Left ventricle myocardium superior (tissue), 1 donor: Measurements from ENCODE around the gene TBKBP1. TPM values are rescaled to one million over a fixed set of nuclear protein-coding genes. Genes with fewer than 3 reads are reported as not detected.
A peak's percentile ranks its signal among the peaks of the same experiment; 100 is the strongest.

ENCODE experiments used
- ATAC-seq: fragments of 200-7000 bp; cut with Tn5 transposase; one replicate; pipeline ENCODE4 v1.9.1; 2020; ENCODE audit warnings: mild to moderate bottlenecking, moderate library complexity
- DNase-seq: peaks from one replicate; pipeline ENCODE4 v3.0.0-alpha.2; 2020
- intact Hi-C: fragments of 100-400 bp; cut with micrococcal nuclease; formaldehyde crosslinking; loops from one replicate; pipeline ENCODE4 v1.11.0; 2022
- total RNA-seq: library from RNA; stranded (reverse); fragmentation: NEBNext Ultra II Directional; extraction: Animal tissue kit (Norgen Biotek cat#: 25700); gene quantifications from one replicate; pipeline ENCODE4 v1.2.1, GENCODE V29; 2021
- donor health status: DM: no; HTN: yes; CAD: no; lungs with severe emphysema.

The TBKBP1 gene
- total RNA-seq, 1 donor from 2014 or later: 15.9 TPM

- ATAC-seq (no peak), DNase-seq (no peak)
- intact Hi-C loops: no loop called here
Observed at GRCh38 chr17:47708312-47708863, 14.4 kb downstream of the TBKBP1 start.

- intact Hi-C loops: no loop called here
- ATAC-seq (peak; percentile 74), DNase-seq (peak; percentile 80)
Observed at GRCh38 chr17:47708864-47709541, 15.0 kb downstream of the TBKBP1 start.

- DNase-seq (no peak), ATAC-seq (no peak)
- intact Hi-C loops: no loop called here
Observed at GRCh38 chr17:47709594-47709993, 15.6 kb downstream of the TBKBP1 start.

DNA sequence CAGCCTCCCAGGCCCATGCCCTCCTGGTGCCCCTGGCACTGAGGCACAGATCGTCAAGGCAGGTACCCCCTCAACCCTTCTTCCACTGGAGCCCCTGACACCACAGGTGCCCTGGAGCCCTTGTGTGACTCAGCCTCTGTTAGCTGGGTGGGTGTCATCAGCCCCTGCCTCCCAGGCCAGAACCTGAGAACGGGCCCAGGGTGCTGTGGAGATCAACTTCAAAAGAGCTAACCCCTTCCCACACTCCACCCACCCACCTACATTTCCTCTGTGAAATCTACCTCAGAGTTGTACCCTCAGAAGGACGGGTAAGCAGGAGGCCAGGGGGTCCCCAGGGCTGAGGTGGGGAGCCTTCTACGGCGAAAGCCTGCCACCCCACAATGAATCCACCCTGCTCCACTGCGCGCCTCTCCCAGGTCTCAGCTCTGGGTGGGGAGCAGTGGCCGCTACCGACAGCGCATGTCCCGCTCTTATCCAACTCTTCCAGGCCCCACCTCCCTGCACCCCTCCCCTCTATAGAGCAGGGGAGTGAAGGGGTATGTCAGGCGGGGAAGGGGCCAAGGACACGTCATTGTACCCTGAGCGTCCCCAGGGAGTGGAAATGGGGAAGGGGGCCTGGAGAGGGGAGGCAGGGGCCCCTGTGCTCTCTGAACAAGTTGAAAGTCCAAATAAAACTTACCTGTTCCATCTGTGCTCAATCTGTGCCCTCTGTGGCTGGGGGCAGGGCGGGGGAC is 17.6 kb downstream of the TBKBP1 start:
- no peak for ATAC-seq
- intact Hi-C loops: no loop called here
- DNase-seq: no peak

DNA sequence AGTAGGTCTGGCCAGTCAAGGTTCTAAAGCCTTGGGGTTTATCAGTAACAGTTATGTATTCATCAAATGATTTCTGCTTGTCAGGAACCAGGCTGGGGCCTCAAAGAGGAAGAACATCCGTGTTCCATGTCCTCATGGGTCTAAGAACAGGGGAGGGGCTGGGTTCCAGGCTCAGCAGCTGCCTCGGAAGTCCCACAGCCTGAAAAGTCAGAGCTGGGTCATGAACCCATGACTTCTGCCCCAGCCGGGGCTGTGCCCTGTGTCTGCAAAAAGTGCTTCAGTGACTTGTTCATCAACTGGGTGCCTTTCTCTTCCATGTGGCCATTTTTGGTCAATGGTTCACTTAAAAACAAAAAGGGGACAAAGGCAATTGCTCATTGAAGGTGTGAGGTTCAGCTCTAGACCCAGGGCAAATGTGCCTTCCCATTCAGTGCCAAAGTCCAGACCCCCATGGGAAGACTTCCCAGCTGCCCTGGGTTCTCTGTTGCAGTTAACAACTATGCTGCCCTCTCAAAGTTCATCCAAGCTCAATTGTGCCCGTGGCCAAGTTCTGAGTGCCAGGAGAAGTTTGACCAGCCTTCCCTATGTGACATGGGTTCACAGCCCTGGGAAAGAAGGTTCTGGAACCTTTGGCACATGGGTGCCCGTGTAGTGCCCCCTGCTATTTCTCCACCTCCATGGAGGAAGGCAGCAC is 18.5 kb downstream of the TBKBP1 start:
- no peak for ATAC-seq
- no peak for DNase-seq
- intact Hi-C loops: no loop called here

DNA sequence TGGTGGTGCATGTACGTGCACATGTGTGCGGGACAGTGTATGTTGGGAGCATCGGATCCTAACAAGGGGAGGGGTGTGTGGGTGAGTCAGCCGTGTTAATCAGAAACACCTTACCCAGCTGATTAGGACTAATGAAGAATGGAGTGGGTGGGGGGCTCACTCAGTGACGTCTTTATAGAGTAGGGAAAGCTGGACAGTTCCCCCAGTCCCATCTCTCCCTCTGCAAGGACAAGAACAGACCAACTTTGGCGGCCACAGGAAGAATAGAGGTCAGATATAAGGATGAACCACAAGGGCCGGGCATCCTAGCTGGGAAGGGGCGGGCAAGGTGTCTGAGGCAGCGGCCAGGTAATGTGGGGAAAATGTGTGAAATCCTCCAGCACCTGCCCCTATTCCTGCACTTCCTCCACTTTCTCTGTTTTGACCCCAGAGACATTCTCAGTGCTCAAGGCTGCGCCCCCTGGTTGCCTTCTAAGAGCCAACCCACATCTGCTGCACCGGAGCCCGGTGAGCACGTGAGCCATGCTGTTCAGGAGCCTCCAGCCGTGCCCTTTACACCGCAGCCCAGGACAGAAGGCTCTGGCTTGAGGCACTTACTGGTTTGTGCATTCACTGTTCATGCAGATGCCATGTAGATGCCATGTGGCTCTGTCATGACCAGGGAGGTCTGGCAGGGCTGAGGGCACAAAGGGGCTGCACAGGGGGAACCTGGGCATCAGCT is 20.2 kb downstream of the TBKBP1 start:
- DNase-seq (no peak), ATAC-seq (no peak)
- intact Hi-C loops: no loop called here

- intact Hi-C loops: no loop called here
- DNase-seq (no peak), ATAC-seq (no peak)
Observed at GRCh38 chr17:47714773-47715396, 20.9 kb downstream of the TBKBP1 start.

- ATAC-seq: no peak
- intact Hi-C loops: no loop called here
- DNase-seq: no peak
Observed at GRCh38 chr17:47715669-47716325, 21.8 kb downstream of the TBKBP1 start.

GRCh38 chr17:47716375-47716774 is 22.4 kb downstream of the TBKBP1 start:
- ATAC-seq: no peak
- no peak for DNase-seq
- intact Hi-C loops: no loop called here

- intact Hi-C loops: no loop called here
- peak; percentile 49 for ATAC-seq
- no peak for DNase-seq
Observed at GRCh38 chr17:47717261-47717697, 23.3 kb downstream of the TBKBP1 start.

DNA sequence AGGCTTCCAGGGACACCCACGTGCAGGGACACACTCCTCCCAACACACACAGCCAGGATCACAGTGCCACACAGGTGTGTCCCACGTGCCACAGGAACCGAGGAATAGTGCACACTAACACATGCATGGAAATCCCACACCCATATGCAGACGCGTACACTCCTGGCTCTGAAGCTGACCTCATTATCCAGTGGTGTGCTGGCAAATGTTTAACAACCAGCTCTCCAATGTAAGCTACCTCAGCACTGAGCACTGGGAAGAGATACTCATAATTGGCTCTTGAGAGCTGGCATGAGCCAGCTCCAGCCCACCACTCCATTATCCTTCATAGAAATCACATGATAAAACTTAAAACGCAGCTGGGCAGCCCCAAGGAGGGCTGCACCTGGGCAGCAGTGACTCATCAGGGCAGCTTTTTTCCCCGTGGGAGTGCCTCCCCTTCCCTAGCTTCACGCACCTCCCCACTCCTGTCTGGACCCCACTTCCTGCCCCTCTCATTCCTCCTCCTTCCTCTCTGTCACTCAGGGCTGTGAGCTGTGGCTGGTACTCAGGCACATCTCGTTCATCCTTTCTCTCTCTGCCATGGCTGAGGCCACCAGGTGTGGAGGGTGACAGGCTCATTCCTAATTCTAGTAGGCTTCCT is 24.1 kb downstream of the TBKBP1 start:
- ATAC-seq (no peak), DNase-seq (no peak)
- intact Hi-C loops: no loop called here

DNA sequence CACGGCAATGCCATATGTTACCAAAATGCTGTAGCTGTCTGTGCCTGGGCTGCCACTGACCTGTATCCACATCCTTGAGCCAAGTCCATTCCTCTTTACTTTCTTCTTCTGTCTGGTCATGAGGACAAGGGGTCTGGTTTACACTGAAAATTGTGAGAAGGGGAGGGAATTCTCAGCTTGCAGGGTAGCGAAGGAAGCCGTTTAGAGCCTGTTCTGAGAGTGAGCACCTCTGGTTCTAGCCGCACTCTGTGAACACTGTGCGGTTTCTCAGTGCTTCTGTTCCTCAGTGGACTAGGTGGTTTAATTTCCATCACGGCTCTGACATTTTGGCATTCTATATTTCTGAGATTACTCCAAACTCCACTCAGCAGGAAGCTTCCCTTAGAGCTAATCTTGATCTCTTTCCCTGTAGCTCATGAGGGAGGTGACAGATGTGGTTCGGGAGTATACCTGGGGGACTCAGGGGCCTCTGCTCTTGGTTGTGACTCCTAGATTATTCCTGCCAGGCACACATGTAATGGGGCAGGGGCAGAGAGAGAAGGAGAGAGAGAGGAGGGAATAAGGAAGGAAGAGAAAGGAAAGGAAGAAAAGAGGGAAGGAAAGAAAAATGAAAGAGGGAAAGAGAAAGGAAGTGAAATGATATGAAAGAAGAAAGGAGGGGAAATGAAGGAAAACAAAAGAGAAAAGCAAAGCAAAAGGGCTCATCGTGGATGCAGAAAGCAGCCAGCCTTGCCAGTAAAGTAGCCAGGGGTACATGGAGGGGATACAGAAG is 24.9 kb downstream of the TBKBP1 start:
- DNase-seq: no peak
- ATAC-seq: no peak
- intact Hi-C loops: no loop called here

GRCh38 chr17:47719411-47720152 is 25.6 kb downstream of the TBKBP1 start:
- DNase-seq (no peak), ATAC-seq (no peak)
- intact Hi-C loops: no loop called here

DNA sequence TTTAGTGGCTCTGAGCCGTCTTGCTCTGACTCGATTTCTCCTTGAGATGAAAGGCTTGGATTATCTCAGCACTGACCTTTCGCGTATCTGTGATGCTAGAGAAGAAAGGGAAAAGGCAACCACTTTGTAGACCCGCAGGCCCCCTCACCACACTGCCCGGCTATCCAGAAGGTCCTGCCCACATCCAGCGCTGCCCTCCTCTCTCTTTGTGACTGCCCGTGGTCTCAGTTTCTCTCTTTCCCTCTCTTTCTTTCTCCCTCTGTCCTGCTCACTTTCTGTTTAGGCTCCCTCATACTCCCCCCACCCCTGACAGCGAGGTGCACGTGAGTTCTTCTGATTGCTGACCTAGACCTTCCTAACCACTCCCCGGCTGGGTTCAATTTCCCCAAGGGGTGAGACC is 26.2 kb downstream of the TBKBP1 start:
- DNase-seq (no peak), ATAC-seq (no peak)
- intact Hi-C loops: no loop called here

GRCh38 chr17:47720754-47721533 is 27.0 kb downstream of the TBKBP1 start:
- DNase-seq (no peak), ATAC-seq (peak; percentile 11)
- intact Hi-C loops: no loop called here

GRCh38 chr17:47721725-47722124 is 27.8 kb downstream of the TBKBP1 start:
- intact Hi-C loops: no loop called here
- no peak for ATAC-seq
- DNase-seq: no peak
